GM12865 (cell line): ENCODE measurements around the gene COMMD4.
"Not testable (repeated sequence)": the region's sequence is repeated elsewhere in the genome, so short reads cannot be mapped to it uniquely, and the experiment has no call there.

Experiments
- DNase-seq: peaks from one replicate; pipeline ENCODE4 v3.0.0; 2010; ENCODE audit warnings: low read depth
- H3K4me3 ChIP-seq: 2 replicates; pipeline ENCODE4 v1.5.1; 2011; ENCODE audit warnings: mild to moderate bottlenecking, low read depth, low read length, control low read depth
- TF ChIP-seq, protein P1 (sequence below): IDR thresholded peaks from 2 replicates; pipeline ENCODE4 v1.5.1; 2011; ENCODE audit warnings: low read length, control low read depth, low read depth, inconsistent platforms; ENCODE audit not compliant: insufficient read depth; ENCODE audit errors: missing control alignments

COMMD4 gene

GRCh38 chr15:75339531-75340240 is 3.8 kb downstream of the COMMD4 start:
- TF ChIP-seq, protein P1, sequence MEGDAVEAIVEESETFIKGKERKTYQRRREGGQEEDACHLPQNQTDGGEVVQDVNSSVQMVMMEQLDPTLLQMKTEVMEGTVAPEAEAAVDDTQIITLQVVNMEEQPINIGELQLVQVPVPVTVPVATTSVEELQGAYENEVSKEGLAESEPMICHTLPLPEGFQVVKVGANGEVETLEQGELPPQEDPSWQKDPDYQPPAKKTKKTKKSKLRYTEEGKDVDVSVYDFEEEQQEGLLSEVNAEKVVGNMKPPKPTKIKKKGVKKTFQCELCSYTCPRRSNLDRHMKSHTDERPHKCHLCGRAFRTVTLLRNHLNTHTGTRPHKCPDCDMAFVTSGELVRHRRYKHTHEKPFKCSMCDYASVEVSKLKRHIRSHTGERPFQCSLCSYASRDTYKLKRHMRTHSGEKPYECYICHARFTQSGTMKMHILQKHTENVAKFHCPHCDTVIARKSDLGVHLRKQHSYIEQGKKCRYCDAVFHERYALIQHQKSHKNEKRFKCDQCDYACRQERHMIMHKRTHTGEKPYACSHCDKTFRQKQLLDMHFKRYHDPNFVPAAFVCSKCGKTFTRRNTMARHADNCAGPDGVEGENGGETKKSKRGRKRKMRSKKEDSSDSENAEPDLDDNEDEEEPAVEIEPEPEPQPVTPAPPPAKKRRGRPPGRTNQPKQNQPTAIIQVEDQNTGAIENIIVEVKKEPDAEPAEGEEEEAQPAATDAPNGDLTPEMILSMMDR = no peak
- no peak overlapping the region for H3K4me3 ChIP-seq
- no peak for DNase-seq

GRCh38 chr15:75342221-75342620 is 6.4 kb downstream of the COMMD4 start:
- H3K4me3 ChIP-seq = no peak overlapping the region
- TF ChIP-seq, protein P1 = no peak
- DNase-seq = no peak

GRCh38 chr15:75343953-75344352 is 8.1 kb downstream of the COMMD4 start:
- not testable (repeated sequence) for DNase-seq, H3K4me3 ChIP-seq

GRCh38 chr15:75346796-75347221 is 10.9 kb downstream of the COMMD4 start, which contains the start of gene NEIL1:
NEIL1 (plus strand) TSS chr15:75347039; CDS start chr15:75348906, 1,867 bp downstream.
- TF ChIP-seq, protein P1 = no peak
- DNase-seq = no peak
- peak within 1 kb of the TSS; percentile 47 for H3K4me3 ChIP-seq

DNA sequence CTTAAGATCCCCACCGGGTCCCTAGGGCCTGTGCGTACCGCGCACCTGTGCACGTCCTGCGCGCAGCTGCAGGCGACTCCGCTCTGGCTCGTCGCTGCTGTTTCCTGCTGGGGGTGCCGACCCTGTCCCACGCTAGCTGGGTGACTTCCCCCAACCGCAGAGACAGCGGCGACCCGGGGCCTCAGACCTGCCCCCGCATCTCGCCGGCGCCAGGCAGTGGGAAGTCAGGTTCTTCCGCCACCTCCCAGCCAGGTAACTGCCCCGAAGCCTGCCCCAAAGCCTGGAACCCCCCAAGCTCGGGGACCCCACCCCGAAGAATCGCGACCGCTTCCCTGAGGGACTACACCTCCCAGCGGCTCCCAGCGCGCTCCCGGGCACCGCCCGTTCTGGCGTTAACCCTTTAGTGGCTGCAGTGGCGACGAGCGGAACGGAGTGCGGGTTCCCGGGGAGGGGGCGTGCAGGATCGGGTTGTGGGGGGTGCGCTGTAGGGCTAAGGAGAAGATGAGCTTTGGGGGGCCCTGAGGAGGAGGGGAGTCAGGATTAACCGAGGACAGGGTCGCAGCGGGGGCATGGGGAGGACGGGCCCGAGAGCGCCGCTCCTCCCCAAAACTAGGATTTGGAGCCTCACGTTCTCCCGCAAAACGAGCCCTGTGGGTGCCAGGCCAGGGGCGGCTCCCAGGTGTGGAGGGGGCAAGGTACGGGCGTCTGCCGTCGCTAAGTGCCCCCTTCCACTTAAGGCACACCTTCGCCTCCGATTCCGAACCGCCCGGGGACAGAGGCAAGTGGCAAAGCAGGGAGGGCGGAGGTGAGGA is 11.6 kb downstream of the COMMD4 start:
- TF ChIP-seq, protein P1 = no peak
- peak overlapping the region; percentile 47 for H3K4me3 ChIP-seq
- peak; percentile 54 for DNase-seq

- peak; percentile 1 for DNase-seq
- peak overlapping the region; percentile 47 for H3K4me3 ChIP-seq
Measured at GRCh38 chr15:75348034-75348561, 12.2 kb downstream of the COMMD4 start.

More at GRCh38 chr15:75348034-75348561, 12.2 kb downstream of the COMMD4 start:
- TF ChIP-seq, protein P1 = no peak
